Upper lobe of left lung (tissue), 6 donors: ENCODE data around the gene ZNF428. TPM values are rescaled to one million over a fixed set of nuclear protein-coding genes. Genes with fewer than 3 reads are reported as not detected.

Source experiments
- ATAC-seq, 2 donors: fragments of 200-7000 bp; cut with Tn5 transposase; one replicate each; pipeline ENCODE4 v1.9.1; 2022; ENCODE audit warnings: mild to moderate bottlenecking in 2 of 2, moderate library complexity in 2 of 2; ENCODE audit not compliant: low FRiP score in 2 of 2
- DNase-seq, 2 donors: peaks; one replicate each; pipeline ENCODE4 v3.0.0-alpha.2; 2019 to 2020
- H3K27ac ChIP-seq, 4 donors: fragments of 200-600 bp; sonication (generic); one replicate each; pipeline ENCODE4 v1.5.1; 2016 to 2019
- H3K27me3 ChIP-seq, 4 donors: fragments of 200-600 bp; sonication (generic); one replicate each; pipeline ENCODE4 v1.5.1; 2017 to 2019
- H3K36me3 ChIP-seq, 4 donors: fragments of 200-600 bp; sonication (generic); one replicate each; pipeline ENCODE4 v1.5.1; 2016 to 2019
- H3K4me1 ChIP-seq, 4 donors: fragments of 200-600 bp; sonication (generic); one replicate each; pipeline ENCODE4 v1.5.1; 2018 to 2019
- H3K4me3 ChIP-seq, 4 donors: fragments of 200-600 bp; sonication (generic); one replicate each; pipeline ENCODE4 v1.5.1; 2017 to 2019; ENCODE audit warnings: mild to moderate bottlenecking in 2 of 4, moderate library complexity in 1 of 4
- H3K9me3 ChIP-seq, 4 donors: fragments of 200-600 bp; sonication (generic); one replicate each; pipeline ENCODE4 v1.5.1; 2018 to 2019
- EP300 ChIP-seq, 4 donors: sonication (generic); formaldehyde crosslinking; IDR thresholded peaks; one replicate each; pipeline ENCODE4 v1.5.1; 2017; ENCODE audit warnings: antibody characterized with exemption in 4 of 4, control low read depth in 2 of 4
- POLR2A ChIP-seq, 4 donors: fragments of 450-650 bp; IDR thresholded peaks; one replicate each; pipeline ENCODE4 v1.5.1; 2016 to 2017; ENCODE audit warnings: antibody characterized with exemption in 4 of 4, mild to moderate bottlenecking in 2 of 4
- POLR2AphosphoS5 ChIP-seq, 2 donors: sonication (generic); formaldehyde crosslinking; IDR thresholded peaks; one replicate each; pipeline ENCODE4 v1.5.1; 2017; ENCODE audit warnings: antibody characterized with exemption in 2 of 2
- WGBS, 2 donors: methylation state at CpG; one replicate each; pipeline ENCODE4 v1.1.5; 2017 to 2018; 5-methylcytosine and 5-hydroxymethylcytosine counted together
- total RNA-seq, 6 donors: library from RNA; depleted of rRNA in 4 of 6; stranded (reverse); fragments of >200 nt in 4 of 6; gene quantifications; one replicate each; pipeline versions ENCODE4 v1.1.0 to v1.2.1, GENCODE V29; 2016 to 2021
- TF ChIP-seq, protein P1 (sequence below), 6 experiments: fragments of 450-650 bp in 4 of 6; fragments of 200-600 bp in 2 of 6; sonication (generic) in 2 of 6; IDR thresholded peaks; one replicate each; pipeline ENCODE4 v1.5.1; 2016 to 2019; ENCODE audit warnings: antibody characterized with exemption in 6 of 6
- donor health status: DM: no; HTN: no; CAD: no; lungs with moderate emphysema.
- donor health status: DM: no; HTN: yes; CAD: no; lungs with severe emphysema.

ZNF428 gene
- total RNA-seq, 6 donors from 2014 or later = 10.5 to 37.0 (median 31.4) TPM

DNA sequence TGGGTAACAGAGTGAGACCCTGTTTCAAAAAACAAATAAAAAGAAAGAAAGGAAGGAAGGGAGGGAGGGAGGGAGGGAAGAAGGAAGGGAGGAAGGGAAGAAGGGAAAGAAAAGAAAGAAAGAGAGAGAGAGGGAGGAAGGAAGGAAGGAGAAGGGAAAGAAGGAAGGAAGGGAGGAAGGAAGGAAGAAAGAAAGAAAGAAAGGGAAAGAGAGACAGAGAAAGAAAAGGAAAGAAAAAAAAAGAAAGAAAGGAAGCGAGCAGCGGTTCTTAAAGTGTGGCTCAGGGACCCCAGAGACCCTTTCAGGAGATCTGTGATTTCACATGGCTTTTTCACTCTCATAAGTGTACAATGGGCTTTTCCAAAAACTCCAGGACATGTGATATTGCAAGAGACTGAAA is 30.1 kb upstream of the ZNF428 start:
- H3K36me3 ChIP-seq = peaks cover 2 to 72% (median 44%) of the 10 kb centered on the region in 4 donors
- DNase-seq (no peak), ATAC-seq (no peak)
- H3K4me3 ChIP-seq = no peak overlapping the region
- no peak overlapping the region for H3K27ac ChIP-seq
- 87 to 97% methylated on average over 2 of the region's 2 CpGs for WGBS, 2 donors
- no peaks in the 10 kb centered on the region for H3K9me3 ChIP-seq
- TF ChIP-seq POLR2A (IDR thresholded peaks at IDR 0.05) (no peak), EP300 (IDR thresholded peaks at IDR 0.05) (no peak), POLR2AphosphoS5 (IDR thresholded peaks at IDR 0.05) (no peak)
- TF ChIP-seq, protein P1, sequence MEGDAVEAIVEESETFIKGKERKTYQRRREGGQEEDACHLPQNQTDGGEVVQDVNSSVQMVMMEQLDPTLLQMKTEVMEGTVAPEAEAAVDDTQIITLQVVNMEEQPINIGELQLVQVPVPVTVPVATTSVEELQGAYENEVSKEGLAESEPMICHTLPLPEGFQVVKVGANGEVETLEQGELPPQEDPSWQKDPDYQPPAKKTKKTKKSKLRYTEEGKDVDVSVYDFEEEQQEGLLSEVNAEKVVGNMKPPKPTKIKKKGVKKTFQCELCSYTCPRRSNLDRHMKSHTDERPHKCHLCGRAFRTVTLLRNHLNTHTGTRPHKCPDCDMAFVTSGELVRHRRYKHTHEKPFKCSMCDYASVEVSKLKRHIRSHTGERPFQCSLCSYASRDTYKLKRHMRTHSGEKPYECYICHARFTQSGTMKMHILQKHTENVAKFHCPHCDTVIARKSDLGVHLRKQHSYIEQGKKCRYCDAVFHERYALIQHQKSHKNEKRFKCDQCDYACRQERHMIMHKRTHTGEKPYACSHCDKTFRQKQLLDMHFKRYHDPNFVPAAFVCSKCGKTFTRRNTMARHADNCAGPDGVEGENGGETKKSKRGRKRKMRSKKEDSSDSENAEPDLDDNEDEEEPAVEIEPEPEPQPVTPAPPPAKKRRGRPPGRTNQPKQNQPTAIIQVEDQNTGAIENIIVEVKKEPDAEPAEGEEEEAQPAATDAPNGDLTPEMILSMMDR (IDR thresholded peaks at IDR 0.05) = no peak
- H3K27me3 ChIP-seq = no peaks in the 10 kb centered on the region
- H3K4me1 ChIP-seq = peaks cover 0 to 8% (median 0%) of the 10 kb centered on the region in 4 donors

DNA sequence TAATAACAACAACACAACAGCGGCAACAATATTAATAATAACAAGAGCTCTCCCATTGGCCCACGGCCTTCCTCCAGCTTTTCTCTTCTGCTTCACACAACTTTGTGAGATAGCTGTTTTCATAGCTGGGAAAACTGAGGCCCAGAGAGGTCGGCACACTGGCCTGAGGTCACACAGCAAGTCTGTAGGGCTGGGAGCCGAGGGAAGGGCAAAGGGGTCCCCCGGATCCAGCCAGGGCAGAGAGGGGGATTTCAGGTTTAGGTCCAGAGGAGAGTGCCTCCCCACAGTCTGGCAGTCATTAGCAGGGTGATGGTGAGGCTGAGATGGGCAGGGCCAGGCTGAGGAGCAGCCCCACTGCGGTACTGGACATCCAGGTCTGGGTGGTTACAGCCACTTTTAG is 29.2 kb upstream of the ZNF428 start:
- Histone ChIP-seq H3K27ac (no peak overlapping the region), H3K4me1 (peaks cover 0 to 8% (median 0%) of the 10 kb centered on the region in 4 donors), H3K27me3 (no peaks in the 10 kb centered on the region), H3K36me3 (peaks cover 2 to 63% (median 38%) of the 10 kb centered on the region in 4 donors), H3K9me3 (no peaks in the 10 kb centered on the region), H3K4me3 (no peak overlapping the region)
- WGBS, 2 donors = 94 to 98% methylated on average over 5 to 6 of the region's 6 CpGs
- no peak for DNase-seq
- TF ChIP-seq POLR2AphosphoS5 (IDR thresholded peaks at IDR 0.05) (no peak), EP300 (IDR thresholded peaks at IDR 0.05) (no peak), POLR2A (IDR thresholded peaks at IDR 0.05) (no peak)
- TF ChIP-seq, protein P1 (IDR thresholded peaks at IDR 0.05) = no peak
- no peak for ATAC-seq

DNA sequence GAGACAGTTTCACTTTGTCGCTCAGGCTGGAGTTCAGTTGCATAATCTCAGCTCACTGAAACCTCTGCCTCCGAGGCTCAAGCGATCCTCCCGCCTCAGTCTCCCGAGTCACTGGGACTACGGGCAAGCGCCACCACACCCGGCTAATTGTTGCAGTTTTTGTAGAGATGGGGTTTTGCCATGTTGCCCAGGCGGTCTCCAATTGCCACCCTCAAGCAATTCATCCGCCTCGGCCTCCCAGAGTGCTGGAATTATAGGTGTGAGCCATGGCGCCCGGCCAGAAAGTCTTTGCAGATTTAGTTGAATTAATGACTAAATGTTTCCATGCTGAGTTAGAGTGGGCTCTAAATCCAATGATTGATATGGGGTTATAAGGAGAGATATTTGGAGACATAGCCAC is 24.8 kb upstream of the ZNF428 start:
- no peak for ATAC-seq
- TF ChIP-seq EP300 (IDR thresholded peaks at IDR 0.05) (no peak), POLR2AphosphoS5 (IDR thresholded peaks at IDR 0.05) (no peak), POLR2A (IDR thresholded peaks at IDR 0.05) (no peak)
- TF ChIP-seq, protein P1 (IDR thresholded peaks at IDR 0.05) = no peak
- peaks cover 7 to 13% (median 9%) of the 10 kb centered on the region in 4 donors for H3K4me1 ChIP-seq

DNA sequence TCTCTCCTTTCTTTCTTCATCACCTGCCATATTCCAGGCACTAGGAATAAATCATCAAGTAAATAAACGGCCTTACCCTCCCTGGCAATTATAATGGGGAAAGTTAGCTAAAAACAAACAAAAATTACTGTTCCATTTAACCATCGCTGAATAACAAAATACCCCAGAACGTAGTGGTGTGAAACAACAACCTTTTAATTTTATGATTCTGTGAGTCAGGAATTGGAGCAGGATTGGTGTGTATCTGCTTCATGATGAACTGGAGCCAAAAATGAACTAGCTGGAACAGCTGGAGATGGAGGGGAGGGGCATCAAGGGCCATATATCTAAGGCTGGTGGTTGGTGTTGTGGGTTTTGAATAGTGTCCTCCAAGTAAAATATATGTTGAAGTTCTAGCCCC is 23.9 kb upstream of the ZNF428 start:
- peaks cover 0 to 12% (median 5%) of the 10 kb centered on the region in 4 donors for H3K27me3 ChIP-seq
- H3K4me1 ChIP-seq = peaks cover 7 to 17% (median 9%) of the 10 kb centered on the region in 4 donors
- 75 to 77% methylated on average over 3 of the region's 3 CpGs for WGBS, 2 donors
- no peak for ATAC-seq
- H3K36me3 ChIP-seq = peaks cover 2 to 11% (median 5%) of the 10 kb centered on the region in 4 donors
- no peak overlapping the region for H3K27ac ChIP-seq
- DNase-seq = no peak
- TF ChIP-seq POLR2AphosphoS5 (IDR thresholded peaks at IDR 0.05) = no peak
- TF ChIP-seq POLR2A (IDR thresholded peaks at IDR 0.05) = no peak
- TF ChIP-seq, protein P1 (IDR thresholded peaks at IDR 0.05) = no peak
- no peak for TF ChIP-seq EP300 (IDR thresholded peaks at IDR 0.05)
- H3K9me3 ChIP-seq = no peaks in the 10 kb centered on the region
- H3K4me3 ChIP-seq = no peak overlapping the region

More for the DNA sequence above, 24.8 kb upstream of the ZNF428 start:
- 82 to 91% methylated on average over 11 to 13 of the region's 13 CpGs for WGBS, 2 donors
- DNase-seq = no peak
- Histone ChIP-seq H3K27me3 (peaks cover 0 to 11% (median 3%) of the 10 kb centered on the region in 4 donors), H3K27ac (no peak overlapping the region), H3K9me3 (no peaks in the 10 kb centered on the region), H3K4me3 (no peak overlapping the region), H3K36me3 (peaks cover 2 to 20% (median 13%) of the 10 kb centered on the region in 4 donors)

DNA sequence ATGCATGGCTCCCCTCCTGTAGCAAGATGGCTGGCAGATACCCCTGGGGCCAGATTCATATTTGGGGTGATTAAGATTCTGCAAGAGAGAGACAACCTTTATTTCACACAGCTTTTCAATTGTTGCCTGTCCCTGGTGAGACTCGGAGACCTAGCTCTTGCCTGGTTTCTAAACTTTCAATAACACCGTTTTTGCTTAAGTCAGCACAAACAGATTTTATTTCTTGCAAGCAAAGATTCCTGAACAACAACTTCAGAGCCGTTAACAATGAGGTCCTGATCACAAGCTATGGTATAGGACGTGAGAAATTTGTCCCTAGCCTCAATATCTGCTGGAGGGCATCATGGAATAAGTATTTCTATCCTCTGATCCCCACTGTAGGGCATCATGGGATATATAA is 23.1 kb upstream of the ZNF428 start:
- no peak for ATAC-seq
- H3K9me3 ChIP-seq = no peaks in the 10 kb centered on the region
- H3K27ac ChIP-seq = no peak overlapping the region
- peaks cover 7 to 17% (median 9%) of the 10 kb centered on the region in 4 donors for H3K4me1 ChIP-seq
- H3K4me3 ChIP-seq = no peak overlapping the region
- peaks cover 0 to 6% (median under 1%) of the 10 kb centered on the region in 4 donors for H3K36me3 ChIP-seq
- no peak for TF ChIP-seq EP300 (IDR thresholded peaks at IDR 0.05)
- TF ChIP-seq POLR2AphosphoS5 (IDR thresholded peaks at IDR 0.05) = no peak
- TF ChIP-seq POLR2A (IDR thresholded peaks at IDR 0.05) = no peak
- TF ChIP-seq, protein P1 (IDR thresholded peaks at IDR 0.05) = no peak
- H3K27me3 ChIP-seq = peaks cover 0 to 12% (median 5%) of the 10 kb centered on the region in 4 donors
- 72 to 79% methylated on average over 4 of the region's 4 CpGs for WGBS, 2 donors
- DNase-seq = no peak
